ENCODE results near the gene ARID5A. TPM values are rescaled to one million over a fixed set of nuclear protein-coding genes. Genes with fewer than 3 reads are reported as not detected.

ARID5A gene
- total and polyA plus RNA-seq, 9 of the 15 experiments (the other 6 are each of a cell fraction or from before 2014, with no cell fraction given): 0.14 to 12.5 (median 3.0) TPM

GRCh38 chr2:96547731-96548171 is 11.2 kb downstream of the ARID5A start (continued):
- TF ChIP-seq ZBTB12 (CRISPR knock-in tag; IDR thresholded peaks at IDR 0.05): no peak

- DNase-seq (ENCODE audit: extremely low read depth in 1 of 4, low spot score in 3 of 4): no peak
- no peaks in the 10 kb centered on the region for H3K79me2 ChIP-seq (ENCODE audit: control insufficient read depth, insufficient read depth, low read length)
- in situ Hi-C loops (cut with MboI): no loop called here
- no peak overlapping the region for H3K27ac ChIP-seq (ENCODE audit: extremely low read depth, low read depth, low read length)
- no peak overlapping the region for H2AFZ ChIP-seq (ENCODE audit: low read depth, low read length)
- ATAC-seq: no peak
- intact Hi-C loops (cut with micrococcal nuclease): no loop called here
- no peaks in the 10 kb centered on the region for H3K9me1 ChIP-seq (ENCODE audit: control insufficient read depth, insufficient read depth, low read length)
- no peak overlapping the region for H3K4me2 ChIP-seq (ENCODE audit: insufficient read depth, low read length)
- POLR2A ChIA-PET: interaction anchor here (0.6 to 1.6 kb wide), 4 partner anchors 9 to 16 kb away, joined by 3 to 7 read pairs (median 4); no protein-coding TSS in a partner anchor
- no peak for TF ChIP-seq NCOA2 (IDR thresholded peaks at IDR 0.05; ENCODE audit: partially characterized antibody in 2 of 2)
- no peak for TF ChIP-seq NCOA6 (IDR thresholded peaks at IDR 0.05)
- no peak for TF ChIP-seq ESRRB (CRISPR knock-in tag; IDR thresholded peaks at IDR 0.05; ENCODE audit: borderline replicate concordance)
- no peak for TF ChIP-seq IRF9 (tag; IDR thresholded peaks at IDR 0.05)
- TF ChIP-seq ZNF41 (CRISPR knock-in tag; conservative IDR thresholded peaks at IDR 0.05): no peak
- no peak for TF ChIP-seq GTF3C2 (IDR thresholded peaks at IDR 0.05; ENCODE audit: borderline replicate concordance, extremely low read depth, insufficient read length)
- no peak for TF ChIP-seq ZC3H8 (IDR thresholded peaks at IDR 0.05)
- no peak for TF ChIP-seq ZBTB11 (CRISPR knock-in tag; IDR thresholded peaks at IDR 0.05)
- H4K20me1 ChIP-seq (replicated peaks; ENCODE audit: control insufficient read depth, insufficient read depth, low read length): no peaks in the 10 kb centered on the region
- CTCF ChIA-PET (ENCODE audit: low intra/inter-chr PET ratio): interaction anchor here (0.7 kb wide), 1 partner anchor 209 kb away, joined by 4 read pairs; no protein-coding TSS in a partner anchor
- BruUV-seq (replicated peaks): no TSS peak
- H3K36me3 ChIP-seq (ENCODE audit: control insufficient read depth, insufficient read depth, low read length): peaks cover 4% of the 10 kb centered on the region; the same call in 1 of the 3 replicates
- WGBS (ENCODE audit: insufficient coverage, low coverage, missing lambda C conversion rate): 75% methylated on average over 21 of the region's 24 CpGs
- H3K4me1 ChIP-seq (replicated peaks in 1 of 2; ENCODE audit: control insufficient read depth in 2 of 2, insufficient read depth in 2 of 2, low read length in 2 of 2): peaks cover 0 to 24% of the 10 kb centered on the region in 2 experiments; a peak in 2 of 5 replicates
- H3K9me3 ChIP-seq (replicated peaks; ENCODE audit: control insufficient read depth, insufficient read depth, low read depth, low read length): no peaks in the 10 kb centered on the region
- peak overlapping the region in 1 of 2 experiments; percentile 31; a peak in 2 of 4 replicates for H3K9ac ChIP-seq (ENCODE audit: insufficient read depth in 1 of 2, low read depth in 2 of 2, low read length in 2 of 2)
- no peak for FAIRE-seq
- no peak overlapping the region for H3K4me3 ChIP-seq
- no peaks in the 10 kb centered on the region for H3K27me3 ChIP-seq (ENCODE audit: control insufficient read depth in 2 of 2, insufficient read depth in 2 of 2, low read length in 2 of 2)
Observed at GRCh38 chr2:96548558-96549465, 12.3 kb downstream of the ARID5A start.
